Activated CD8-positive, alpha-beta T cell treated with anti-CD3 and anti-CD28 coated beads, Interleukin-2, amount 10 ng/mL, durations not matched to agents 7 days and 5 days (primary cell): ENCODE measurements around the gene DNMT3A. TPM values are rescaled to one million over a fixed set of nuclear protein-coding genes. Genes with fewer than 3 reads are reported as not detected.
A peak's percentile ranks its signal among the peaks of the same experiment; 100 is the strongest.

Experiments
- ATAC-seq: fragments of 150-1000 bp; cut with Tn5 transposase; one replicate; pipeline ENCODE4 v1.10.0; 2021; ENCODE audit warnings: moderate library complexity
- CTCF ChIA-PET: fragments of 350-600 bp; sonication (Branson Sonifier 250); formaldehyde crosslinking; loops from one replicate; lab custom pipeline; 2021; ENCODE audit warnings: antibody characterized with exemption; lab: Charles Lee
- POLR2A ChIA-PET: fragments of 350-600 bp; sonication (Branson Sonifier 250); formaldehyde crosslinking; loops from one replicate; lab custom pipeline; 2021; ENCODE audit warnings: antibody characterized with exemption; lab: Charles Lee
- DNase-seq: peaks from one replicate; pipeline ENCODE4 v3.0.0-alpha.2; 2020
- H3K27ac Mint-ChIP-seq: one replicate; pipeline ENCODE4 v1.8.0; 2021; ENCODE audit warnings: mild to moderate bottlenecking, mixed read lengths
- H3K27me3 Mint-ChIP-seq: one replicate; pipeline ENCODE4 v1.8.0; 2021; ENCODE audit warnings: low read depth, mixed read lengths
- H3K36me3 Mint-ChIP-seq: one replicate; pipeline ENCODE4 v1.8.0; 2021; ENCODE audit warnings: low read depth, mixed read lengths
- H3K4me1 Mint-ChIP-seq: one replicate; pipeline ENCODE4 v1.8.0; 2021; ENCODE audit warnings: low read depth, mixed read lengths
- H3K4me3 Mint-ChIP-seq: one replicate; pipeline ENCODE4 v1.8.0; 2021; ENCODE audit warnings: mild to moderate bottlenecking, mixed read lengths
- H3K9me3 Mint-ChIP-seq: one replicate; pipeline ENCODE4 v1.8.0; 2022; ENCODE audit warnings: mixed read lengths; ENCODE audit not compliant: insufficient read depth
- total RNA-seq, 2 experiments: library from RNA; stranded (reverse); gene quantifications; one replicate each; pipeline ENCODE4 v1.2.3, GENCODE V29; 2021

DNMT3A gene
- total RNA-seq, 2 experiments from 2014 or later: 76.4 to 79.8 TPM

GRCh38 chr2:25324251-25324650 lies 17.5 kb downstream of the DNMT3A start:
- ChIA-PET CTCF (interaction anchor here (1.9 to 2.3 kb wide), 2 partner anchors 15 to 38 kb away, joined by 9 to 11 read pairs; no protein-coding TSS in a partner anchor), POLR2A (interaction anchor here (0.6 to 3.4 kb wide), 3 partner anchors 9 to 29 kb away, joined by 4 to 27 read pairs (median 17); no protein-coding TSS in a partner anchor)
- Mint-ChIP-seq H3K9me3 (peaks cover 14% of the 10 kb centered on the region), H3K27me3 (no peaks in the 10 kb centered on the region), H3K4me3 (no peak overlapping the region), H3K4me1 (peaks cover 35% of the 10 kb centered on the region), H3K36me3 (peaks cover 37% of the 10 kb centered on the region), H3K27ac (peak overlapping the region; percentile 58)
- ATAC-seq (no peak), DNase-seq (no peak)

- Mint-ChIP-seq H3K27me3 (no peaks in the 10 kb centered on the region), H3K27ac (peak overlapping the region; percentile 86), H3K36me3 (peaks cover 37% of the 10 kb centered on the region), H3K9me3 (peaks cover 14% of the 10 kb centered on the region), H3K4me3 (peak overlapping the region; percentile 57), H3K4me1 (peaks cover 35% of the 10 kb centered on the region)
- CTCF ChIA-PET: interaction anchor here (1.0 to 2.3 kb wide), 5 partner anchors 9 to 38 kb away, joined by 3 to 11 read pairs (median 4); no protein-coding TSS in a partner anchor
- DNase-seq (no peak), ATAC-seq (no peak)
- POLR2A ChIA-PET: interaction anchor here (1.7 to 3.4 kb wide), 4 partner anchors 10 to 47 kb away, joined by 4 to 27 read pairs (median 14); no protein-coding TSS in a partner anchor
These were observed 18.0 kb downstream of the DNMT3A start for GRCh38 chr2:25323610-25324189.

- H3K9me3 Mint-ChIP-seq: peaks cover 11% of the 10 kb centered on the region
- no peaks in the 10 kb centered on the region for H3K27me3 Mint-ChIP-seq
- peak overlapping the region; percentile 57 for H3K4me3 Mint-ChIP-seq
These were observed 18.6 kb downstream of the DNMT3A start for GRCh38 chr2:25323042-25323514.

DNA sequence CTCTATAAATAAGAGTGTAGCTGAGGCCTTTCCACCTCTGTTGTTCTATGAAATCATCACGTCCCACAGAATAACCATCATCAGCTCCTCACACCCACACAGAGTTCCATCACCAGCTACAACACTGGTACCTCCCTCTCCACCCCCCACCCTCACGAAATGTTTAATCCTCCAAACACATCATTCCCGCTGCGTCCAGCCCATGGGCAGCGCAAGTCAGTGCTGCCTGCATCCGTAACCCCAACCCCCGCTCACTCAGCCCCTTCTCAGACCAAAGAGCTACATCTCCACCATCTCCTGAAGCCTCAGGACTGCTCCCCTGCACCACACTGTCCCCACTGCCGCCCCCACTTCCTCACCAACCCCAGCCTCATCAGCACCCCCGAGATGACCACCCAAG lies 19.4 kb downstream of the DNMT3A start:
- DNase-seq (no peak), ATAC-seq (no peak)
- ChIA-PET CTCF (interaction anchor here (1.1 to 2.3 kb wide), 3 partner anchors 13 to 342 kb away, joined by 3 to 11 read pairs (median 9); no protein-coding TSS in a partner anchor), POLR2A (interaction anchor here (0.9 to 3.4 kb wide), 4 partner anchors 9 to 46 kb away, joined by 3 to 27 read pairs (median 8); no protein-coding TSS in a partner anchor)
- peaks cover 4% of the 10 kb centered on the region for H3K9me3 Mint-ChIP-seq
- peaks cover 29% of the 10 kb centered on the region for H3K36me3 Mint-ChIP-seq
- no peaks in the 10 kb centered on the region for H3K27me3 Mint-ChIP-seq
- peak overlapping the region; percentile 86 for H3K27ac Mint-ChIP-seq
- peak overlapping the region; percentile 10 for H3K4me3 Mint-ChIP-seq
- H3K4me1 Mint-ChIP-seq: peaks cover 35% of the 10 kb centered on the region

More at GRCh38 chr2:25323042-25323514, 18.6 kb downstream of the DNMT3A start:
- DNase-seq (peak; percentile 56), ATAC-seq (peak; percentile 69)
- ChIA-PET CTCF (interaction anchor here (1.0 to 2.3 kb wide), 6 partner anchors 9 to 341 kb away, joined by 3 to 11 read pairs (median 4); no protein-coding TSS in a partner anchor), POLR2A (interaction anchor here (0.7 to 3.4 kb wide), 6 partner anchors 10 to 235 kb away, joined by 3 to 27 read pairs (median 8); no protein-coding TSS in a partner anchor)
- H3K4me1 Mint-ChIP-seq: peaks cover 35% of the 10 kb centered on the region
- peaks cover 36% of the 10 kb centered on the region for H3K36me3 Mint-ChIP-seq
- peak overlapping the region; percentile 86 for H3K27ac Mint-ChIP-seq

DNA sequence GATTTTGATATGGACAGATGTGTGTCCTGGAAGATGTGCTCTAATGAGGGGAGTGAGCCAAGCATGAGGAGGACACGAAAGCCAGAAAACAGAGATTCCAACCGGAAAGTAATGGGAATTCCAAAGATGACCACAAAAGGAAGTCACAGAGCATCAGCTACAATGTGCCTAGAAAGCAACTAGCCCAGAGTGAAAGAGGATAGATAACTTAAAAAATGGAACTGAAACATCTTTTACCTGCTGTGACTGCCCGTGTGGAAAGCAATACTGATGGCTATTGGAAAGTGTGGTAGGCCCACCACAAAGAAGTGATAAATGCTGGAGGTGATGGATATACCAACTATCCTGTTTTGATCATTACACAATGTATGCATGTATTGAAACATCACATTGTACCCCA lies 21.6 kb downstream of the DNMT3A start:
- Mint-ChIP-seq H3K27me3 (no peaks in the 10 kb centered on the region), H3K4me1 (peaks cover 53% of the 10 kb centered on the region), H3K36me3 (peaks cover 11% of the 10 kb centered on the region), H3K27ac (no peak overlapping the region), H3K4me3 (no peak overlapping the region), H3K9me3 (no peaks in the 10 kb centered on the region)
- POLR2A ChIA-PET: no interaction called here
- ATAC-seq: no peak
- DNase-seq: no peak
- CTCF ChIA-PET: no interaction called here

DNA sequence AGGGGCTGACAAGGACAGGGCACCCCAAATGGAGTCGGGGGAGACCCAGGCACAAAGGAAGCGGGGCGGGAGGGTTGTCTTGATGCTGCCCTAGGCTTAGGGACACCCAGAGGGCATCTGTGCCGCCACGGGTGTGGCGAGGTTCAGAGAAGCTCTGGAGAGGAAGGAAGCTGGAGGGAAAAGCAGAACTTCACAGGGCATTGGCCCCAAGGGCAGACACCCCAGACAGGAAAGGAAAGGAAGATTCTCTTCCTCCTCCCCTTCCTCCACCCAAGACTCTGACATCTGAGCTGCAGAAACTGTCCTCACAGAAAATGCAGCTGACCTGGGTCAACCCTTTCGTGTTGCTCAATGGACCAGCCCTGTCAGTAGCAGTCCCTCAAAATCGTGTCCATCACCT lies 25.6 kb downstream of the DNMT3A start:
- Mint-ChIP-seq H3K27ac (peak overlapping the region; percentile 97), H3K36me3 (peaks cover 20% of the 10 kb centered on the region), H3K4me1 (peaks cover 48% of the 10 kb centered on the region), H3K27me3 (no peaks in the 10 kb centered on the region), H3K4me3 (no peak overlapping the region), H3K9me3 (no peaks in the 10 kb centered on the region)
- DNase-seq (no peak), ATAC-seq (no peak)
- POLR2A ChIA-PET: interaction anchor here (0.5 to 2.4 kb wide), 2 partner anchors 21 to 28 kb away, joined by 3 to 17 read pairs; no protein-coding TSS in a partner anchor
- CTCF ChIA-PET: interaction anchor here (0.6 to 3.2 kb wide), 9 partner anchors 18 to 251 kb away, joined by 3 to 11 read pairs (median 4); no protein-coding TSS in a partner anchor

DNA sequence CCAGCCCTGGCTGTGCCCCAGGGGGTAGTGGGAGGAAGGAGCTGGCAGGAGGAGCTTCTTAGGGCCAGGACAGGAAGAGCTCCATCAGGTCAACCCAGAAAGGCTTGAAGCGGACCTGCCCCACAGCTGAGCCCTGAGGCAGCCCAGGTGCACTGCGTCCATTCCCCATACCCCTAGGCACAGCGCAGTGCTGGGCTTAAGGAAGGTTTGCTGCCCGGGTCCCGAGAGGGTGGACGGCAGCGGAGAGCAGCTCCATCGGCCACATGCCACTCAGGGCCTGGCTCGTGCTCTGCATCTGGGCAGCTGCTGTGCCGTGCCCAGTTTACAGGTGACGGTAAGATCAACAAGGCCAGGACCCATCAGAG lies 26.4 kb downstream of the DNMT3A start:
- POLR2A ChIA-PET: interaction anchor here (0.8 to 3.6 kb wide), 11 partner anchors 8 to 87 kb away, joined by 3 to 27 read pairs (median 11); no protein-coding TSS in a partner anchor
- H3K27me3 Mint-ChIP-seq: no peaks in the 10 kb centered on the region
- no peak for ATAC-seq
- H3K27ac Mint-ChIP-seq: peak overlapping the region; percentile 97
- no peaks in the 10 kb centered on the region for H3K9me3 Mint-ChIP-seq
- no peak for DNase-seq
- H3K4me1 Mint-ChIP-seq: peaks cover 53% of the 10 kb centered on the region
- no peak overlapping the region for H3K4me3 Mint-ChIP-seq
- peaks cover 24% of the 10 kb centered on the region for H3K36me3 Mint-ChIP-seq
- CTCF ChIA-PET: interaction anchor here (0.9 to 3.5 kb wide), 14 partner anchors 19 to 385 kb away, joined by 3 to 30 read pairs (median 4); no protein-coding TSS in a partner anchor

GRCh38 chr2:25314514-25315315 lies 27.0 kb downstream of the DNMT3A start:
- CTCF ChIA-PET: interaction anchor here (0.9 to 3.5 kb wide), 19 partner anchors 9 to 385 kb away, joined by 3 to 30 read pairs (median 4); no protein-coding TSS in a partner anchor

DNA sequence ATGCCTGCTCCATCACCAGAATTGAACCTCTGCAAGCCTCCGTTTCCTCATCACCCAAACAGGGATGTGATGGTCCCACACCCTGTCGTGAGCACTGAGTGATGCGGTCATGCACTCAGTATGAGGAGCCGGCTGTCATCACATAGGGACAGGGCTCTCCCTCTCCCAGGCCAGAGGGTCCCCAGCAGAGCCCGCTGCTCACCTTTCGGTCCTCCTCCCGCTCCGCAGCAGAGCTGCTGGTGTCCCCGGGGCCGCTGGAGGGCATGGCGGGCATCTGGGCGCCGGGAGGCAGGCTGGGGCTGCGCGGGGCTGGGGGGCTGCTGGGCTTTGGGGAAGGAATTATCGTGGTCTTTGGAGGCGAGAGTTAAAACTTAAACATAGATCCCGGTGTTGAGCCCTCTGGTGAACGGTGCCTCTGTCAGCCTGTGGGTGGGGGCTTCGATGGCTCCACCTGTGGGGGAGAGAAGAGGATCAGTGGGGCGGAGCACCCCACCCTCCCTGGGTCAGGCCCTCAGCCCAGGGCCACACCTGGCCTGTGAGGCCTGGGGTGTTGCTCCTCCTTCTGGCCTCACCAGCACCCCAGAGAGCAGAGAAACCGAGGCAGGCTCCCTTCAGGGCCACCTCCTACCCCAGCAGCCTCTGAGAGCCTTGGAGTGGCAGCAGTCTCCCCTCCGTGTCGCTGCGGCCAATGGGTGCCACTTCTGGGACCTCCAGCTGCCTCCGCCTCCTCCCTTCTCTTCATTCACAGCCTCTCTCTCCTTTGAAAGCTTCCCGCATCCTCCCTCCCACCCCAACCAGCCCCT lies 27.8 kb downstream of the DNMT3A start:
- POLR2A ChIA-PET: interaction anchor here (0.7 to 3.6 kb wide), 15 partner anchors 9 to 63 kb away, joined by 3 to 27 read pairs (median 9); no protein-coding TSS in a partner anchor

More at GRCh38 chr2:25314514-25315315, 27.0 kb downstream of the DNMT3A start:
- Mint-ChIP-seq H3K9me3 (no peaks in the 10 kb centered on the region), H3K36me3 (peaks cover 24% of the 10 kb centered on the region), H3K4me3 (peak overlapping the region; percentile 81), H3K4me1 (peaks cover 54% of the 10 kb centered on the region), H3K27me3 (no peaks in the 10 kb centered on the region), H3K27ac (peak overlapping the region; percentile 97)
- DNase-seq: peak; percentile 88
- POLR2A ChIA-PET: interaction anchor here (0.7 to 3.6 kb wide), 16 partner anchors 8 to 88 kb away, joined by 3 to 27 read pairs (median 8); no protein-coding TSS in a partner anchor
- ATAC-seq: peak; percentile 84

More for the DNA sequence above, 27.8 kb downstream of the DNMT3A start:
- CTCF ChIA-PET: interaction anchor here (0.6 to 3.5 kb wide), 18 partner anchors 10 to 253 kb away, joined by 3 to 30 read pairs (median 4); no protein-coding TSS in a partner anchor
- Mint-ChIP-seq H3K36me3 (peaks cover 28% of the 10 kb centered on the region), H3K27me3 (no peaks in the 10 kb centered on the region), H3K27ac (peak overlapping the region; percentile 97), H3K9me3 (no peaks in the 10 kb centered on the region), H3K4me1 (peaks cover 62% of the 10 kb centered on the region), H3K4me3 (peak overlapping the region; percentile 81)
- peak; percentile 62 for ATAC-seq
- DNase-seq: no peak
